OCI-LY1 (cell line): ENCODE measurements around the gene RFPL1.

Experiments
- CTCF ChIP-seq: fragments of 200-600 bp; sonication (generic), shearing (Covaris generic); IDR thresholded peaks from 2 replicates; pipeline ENCODE4 v1.5.1; 2017; ENCODE audit warnings: mild to moderate bottlenecking, antibody characterized with exemption, low read length, moderate library complexity, mixed read lengths
- EZH2 ChIP-seq: fragments of 200-600 bp; sonication (generic), shearing (Covaris generic); IDR thresholded peaks from 2 replicates; pipeline ENCODE4 v1.8.0; 2017; ENCODE audit warnings: borderline replicate concordance, mixed run types, mild to moderate bottlenecking, antibody characterized with exemption, low read length, moderate library complexity, mixed read lengths

GRCh38 chr22:29426476-29426875 lies 11.9 kb upstream of the RFPL1 start:
- TF ChIP-seq CTCF (no peak), EZH2 (no peak)
